ENCODE results near the gene TEX2. TPM values are rescaled to one million over a fixed set of nuclear protein-coding genes. Genes with fewer than 3 reads are reported as not detected.
"Not testable (repeated sequence)": the region's sequence is repeated elsewhere in the genome, so short reads cannot be mapped to it uniquely, and the experiment has no call there.

The TEX2 gene
- total and polyA plus RNA-seq, 7 experiments from 2014 or later, result 7.9 to 24.2 (median 14.4) TPM

DNA sequence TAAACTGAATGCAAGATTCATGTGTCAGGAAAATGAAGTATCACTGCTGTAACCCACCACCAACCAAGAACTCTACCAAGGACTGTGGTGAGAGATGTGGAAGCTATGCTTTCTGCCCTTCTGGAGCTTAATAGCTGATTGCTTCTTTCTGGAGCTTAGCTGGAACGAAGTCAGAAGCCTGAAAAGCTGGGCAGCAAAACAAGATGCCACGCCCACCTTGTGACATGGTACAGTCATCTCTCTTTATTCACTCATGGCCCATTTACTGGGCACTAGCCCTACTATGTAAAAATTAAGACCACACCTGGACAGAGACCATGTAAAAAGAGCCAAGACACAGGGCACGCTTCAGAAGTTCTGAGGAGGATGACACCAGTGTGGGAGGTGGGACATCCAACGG, 48.1 kb downstream of the TEX2 start:
- Histone ChIP-seq H3K27me3 (ENCODE audit: control insufficient read depth in 2 of 2, insufficient read depth in 2 of 2, low read length in 2 of 2) (no peaks in the 10 kb centered on the region), H3K4me1 (ENCODE audit: control insufficient read depth in 2 of 2, insufficient read depth in 2 of 2, low read length in 2 of 2) (peaks cover 0 to 7% of the 10 kb centered on the region in 2 donors), H3K27ac (ENCODE audit: low read depth, low read length) (no peak overlapping the region), H3K36me3 (ENCODE audit: control insufficient read depth in 2 of 3, insufficient read depth in 3 of 3, low read length in 3 of 3) (peaks cover 0 to 23% (median 0%) of the 10 kb centered on the region in 3 experiments), H3K9me3 (ENCODE audit: control insufficient read depth in 2 of 3, low read length in 3 of 3) (no peaks in the 10 kb centered on the region), H3K4me3 (ENCODE audit: low read length) (no peak overlapping the region)
- Mint-ChIP-seq H3K9me3 (peaks cover 0 to 4% (median 0%) of the 10 kb centered on the region in 11 donors), H3K4me3 (no peak overlapping the region), H3K4me1 (peaks cover 9 to 46% (median 42%) of the 10 kb centered on the region in 7 donors), H3K27ac (peak overlapping the region in 1 of 9 donors; percentile 30), H3K36me3 (peaks cover 6 to 26% (median 20%) of the 10 kb centered on the region in 5 donors), H3K27me3 (no peaks in the 10 kb centered on the region)
- intact Hi-C loops (cut with micrococcal nuclease), result no loop called here
- ATAC-seq (no peak), DNase-seq (no peak)
- CTCF ChIA-PET, result no interaction called here
- POLR2A ChIA-PET, result no interaction called here

DNA sequence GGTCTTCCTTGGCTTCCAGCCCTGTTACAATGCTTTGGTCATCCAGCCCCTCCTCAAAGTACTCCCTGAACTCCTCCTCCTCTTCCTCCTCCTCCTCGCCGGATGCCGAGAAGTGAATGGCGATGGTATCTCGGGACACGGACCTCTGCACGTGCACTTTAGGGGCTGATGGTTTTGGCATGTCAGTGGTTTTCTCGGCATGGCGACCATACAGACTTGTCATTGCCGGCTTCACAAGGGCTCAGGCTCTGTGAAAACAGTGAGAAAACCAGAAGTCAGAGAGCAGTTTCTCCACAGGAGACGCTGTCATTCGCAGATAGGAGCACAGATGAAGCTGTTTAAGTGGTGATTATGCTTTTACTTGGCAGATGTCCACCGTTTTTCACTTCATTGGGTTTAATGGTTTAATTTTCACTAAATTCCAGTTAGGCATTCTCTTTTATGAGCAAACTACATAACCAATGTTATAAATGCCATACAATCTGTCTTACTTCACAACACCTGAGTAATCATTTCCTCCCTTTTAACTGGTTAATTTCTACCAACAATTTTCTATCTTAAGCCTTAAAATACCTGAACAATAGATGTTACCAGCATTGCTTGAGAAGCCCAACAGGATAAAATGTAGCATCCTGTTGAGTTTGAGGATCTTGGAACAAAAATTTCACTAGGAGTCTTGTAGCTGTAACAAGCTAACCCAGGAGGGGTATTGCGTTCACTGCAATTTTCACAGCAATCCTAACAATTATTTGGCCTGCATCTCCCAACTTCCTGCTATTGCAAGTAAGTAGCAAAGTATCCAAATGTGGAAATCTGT, 48.9 kb downstream of the TEX2 start:
- Histone ChIP-seq H3K27me3 (ENCODE audit: control insufficient read depth in 2 of 2, insufficient read depth in 2 of 2, low read length in 2 of 2) (no peaks in the 10 kb centered on the region), H3K4me3 (ENCODE audit: low read length) (no peak overlapping the region), H3K9me3 (ENCODE audit: control insufficient read depth in 2 of 3, low read length in 3 of 3) (no peaks in the 10 kb centered on the region), H3K36me3 (ENCODE audit: control insufficient read depth in 2 of 3, insufficient read depth in 3 of 3, low read length in 3 of 3) (peaks cover 0 to 23% (median 0%) of the 10 kb centered on the region in 3 experiments), H3K4me1 (ENCODE audit: control insufficient read depth in 2 of 2, insufficient read depth in 2 of 2, low read length in 2 of 2) (peaks cover 0 to 7% of the 10 kb centered on the region in 2 donors), H3K27ac (ENCODE audit: low read depth, low read length) (no peak overlapping the region)
- Mint-ChIP-seq H3K4me3 (no peak overlapping the region), H3K27ac (no peak overlapping the region), H3K27me3 (no peaks in the 10 kb centered on the region), H3K36me3 (peaks cover 9 to 32% (median 20%) of the 10 kb centered on the region in 5 donors), H3K4me1 (peaks cover 9 to 47% (median 35%) of the 10 kb centered on the region in 7 donors), H3K9me3 (no peaks in the 10 kb centered on the region)
- CTCF ChIA-PET, result no interaction called here
- POLR2A ChIA-PET, result no interaction called here
- DNase-seq (no peak), ATAC-seq (no peak)
- intact Hi-C loops (cut with micrococcal nuclease), result no loop called here

GRCh38 chr17:64212122-64212521, 50.9 kb downstream of the TEX2 start:
- intact Hi-C loops (cut with micrococcal nuclease), result no loop called here
- H3K27ac Mint-ChIP-seq, result no peak overlapping the region

GRCh38 chr17:64209983-64210382, 53.1 kb downstream of the TEX2 start:
- intact Hi-C loops (cut with micrococcal nuclease), result no loop called here
- CTCF ChIA-PET, result no interaction called here
- no peak overlapping the region for H3K27ac ChIP-seq (ENCODE audit: low read depth, low read length)
- Mint-ChIP-seq H3K4me3 (no peak overlapping the region), H3K4me1 (peaks cover 5 to 41% (median 19%) of the 10 kb centered on the region in 7 donors), H3K36me3 (peaks cover 9 to 48% (median 20%) of the 10 kb centered on the region in 5 donors), H3K27me3 (no peaks in the 10 kb centered on the region), H3K27ac (no peak overlapping the region), H3K9me3 (no peaks in the 10 kb centered on the region)
- no peaks in the 10 kb centered on the region for H3K27me3 ChIP-seq (ENCODE audit: control insufficient read depth in 2 of 2, insufficient read depth in 2 of 2, low read length in 2 of 2)
- no peak overlapping the region for H3K4me3 ChIP-seq (ENCODE audit: low read length)
- ATAC-seq, result no peak
- no peak for DNase-seq
- no peaks in the 10 kb centered on the region for H3K9me3 ChIP-seq (ENCODE audit: control insufficient read depth in 2 of 3, low read length in 3 of 3)
- POLR2A ChIA-PET, result interaction anchor here (0.9 kb wide), 1 partner anchor 16 kb away, joined by 3 read pairs; no protein-coding TSS in a partner anchor
- H3K36me3 ChIP-seq (ENCODE audit: control insufficient read depth in 2 of 3, insufficient read depth in 3 of 3, low read length in 3 of 3), result peaks cover 0 to 23% (median 0%) of the 10 kb centered on the region in 3 experiments
- no peaks in the 10 kb centered on the region for H3K4me1 ChIP-seq (ENCODE audit: control insufficient read depth in 2 of 2, insufficient read depth in 2 of 2, low read length in 2 of 2)

More at GRCh38 chr17:64212122-64212521, 50.9 kb downstream of the TEX2 start:
- ATAC-seq (no peak), DNase-seq (no peak)
- H3K27me3 Mint-ChIP-seq, result no peaks in the 10 kb centered on the region
- POLR2A ChIA-PET, result interaction anchor here (0.9 to 1.6 kb wide), 2 partner anchors 9 to 32 kb away, joined by 3 to 4 read pairs; no protein-coding TSS in a partner anchor
- H3K36me3 Mint-ChIP-seq, result peaks cover 9 to 43% (median 20%) of the 10 kb centered on the region in 5 donors
- no peaks in the 10 kb centered on the region for H3K9me3 ChIP-seq (ENCODE audit: control insufficient read depth in 2 of 3, low read length in 3 of 3)
- peaks cover 5 to 40% (median 21%) of the 10 kb centered on the region in 7 donors for H3K4me1 Mint-ChIP-seq
- H3K27ac ChIP-seq (ENCODE audit: low read depth, low read length), result no peak overlapping the region
- CTCF ChIA-PET, result interaction anchor here (0.6 kb wide), 1 partner anchor 11 kb away, joined by 4 read pairs; no protein-coding TSS in a partner anchor
- H3K4me1 ChIP-seq (ENCODE audit: control insufficient read depth in 2 of 2, insufficient read depth in 2 of 2, low read length in 2 of 2), result no peaks in the 10 kb centered on the region
- no peaks in the 10 kb centered on the region for H3K9me3 Mint-ChIP-seq
- H3K4me3 ChIP-seq (ENCODE audit: low read length), result no peak overlapping the region
- no peaks in the 10 kb centered on the region for H3K27me3 ChIP-seq (ENCODE audit: control insufficient read depth in 2 of 2, insufficient read depth in 2 of 2, low read length in 2 of 2)
- H3K36me3 ChIP-seq (ENCODE audit: control insufficient read depth in 2 of 3, insufficient read depth in 3 of 3, low read length in 3 of 3), result peaks cover 0 to 23% (median 0%) of the 10 kb centered on the region in 3 experiments
- H3K4me3 Mint-ChIP-seq, result no peak overlapping the region

DNA sequence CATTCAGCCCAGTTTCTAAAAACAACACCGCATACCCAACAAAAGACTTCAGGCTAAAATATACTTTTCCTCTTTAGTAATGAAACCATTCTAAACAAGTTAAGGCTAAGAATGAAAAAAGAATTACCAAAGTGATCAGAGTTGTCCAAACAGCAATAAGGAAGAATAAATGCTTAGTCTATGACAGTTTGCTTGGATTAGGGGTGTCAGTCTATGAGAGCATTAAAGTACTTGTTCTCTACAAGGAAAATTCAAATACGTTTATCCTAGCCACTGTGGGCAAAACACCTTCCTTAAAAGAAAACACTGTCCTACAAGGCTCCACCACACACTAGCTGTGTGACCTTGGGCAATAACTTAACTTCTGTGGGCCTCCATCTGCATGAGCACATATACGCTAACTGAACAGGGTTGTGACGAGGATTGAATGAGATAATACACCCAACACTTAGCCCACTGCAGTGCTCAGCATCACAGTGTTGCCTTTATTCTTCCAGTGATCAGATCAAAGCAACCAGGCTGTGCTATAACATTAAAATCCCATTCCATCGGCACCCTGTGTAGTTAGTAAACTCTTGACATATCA, 53.6 kb downstream of the TEX2 start:
- no peak for DNase-seq
- H3K4me1 ChIP-seq (ENCODE audit: control insufficient read depth in 2 of 2, insufficient read depth in 2 of 2, low read length in 2 of 2), result no peaks in the 10 kb centered on the region
- Mint-ChIP-seq H3K9me3 (no peaks in the 10 kb centered on the region), H3K27me3 (no peaks in the 10 kb centered on the region), H3K4me1 (peaks cover 5 to 41% (median 20%) of the 10 kb centered on the region in 7 donors), H3K27ac (peak overlapping the region in 1 of 9 donors; percentile 11), H3K36me3 (peaks cover 9 to 48% (median 20%) of the 10 kb centered on the region in 5 donors), H3K4me3 (no peak overlapping the region)
- no peaks in the 10 kb centered on the region for H3K27me3 ChIP-seq (ENCODE audit: control insufficient read depth in 2 of 2, insufficient read depth in 2 of 2, low read length in 2 of 2)
- ChIA-PET CTCF (no interaction called here), POLR2A (interaction anchor here (0.9 kb wide), 1 partner anchor 16 kb away, joined by 3 read pairs; no protein-coding TSS in a partner anchor)
- H3K36me3 ChIP-seq (ENCODE audit: control insufficient read depth in 2 of 3, insufficient read depth in 3 of 3, low read length in 3 of 3), result peaks cover 0 to 23% (median 0%) of the 10 kb centered on the region in 3 experiments
- H3K4me3 ChIP-seq (ENCODE audit: low read length), result no peak overlapping the region
- ATAC-seq, result no peak
- no peak overlapping the region for H3K27ac ChIP-seq (ENCODE audit: low read depth, low read length)
- no peaks in the 10 kb centered on the region for H3K9me3 ChIP-seq (ENCODE audit: control insufficient read depth in 2 of 3, low read length in 3 of 3)
- intact Hi-C loops (cut with micrococcal nuclease), result no loop called here

- CTCF ChIA-PET, result interaction anchor here (0.6 kb wide), 1 partner anchor 95 kb away, joined by 4 read pairs; no protein-coding TSS in a partner anchor
- not testable (repeated sequence) for H3K4me3 Mint-ChIP-seq
- H3K36me3 Mint-ChIP-seq, result peaks cover 9 to 40% (median 19%) of the 10 kb centered on the region in 5 donors
These were observed 54.4 kb downstream of the TEX2 start for GRCh38 chr17:64208656-64209055.

More at GRCh38 chr17:64208656-64209055, 54.4 kb downstream of the TEX2 start:
- POLR2A ChIA-PET, result interaction anchor here (0.8 to 1.1 kb wide), 3 partner anchors 14 to 63 kb away, joined by 3 to 4 read pairs (median 4); no protein-coding TSS in a partner anchor
- H3K9me3 Mint-ChIP-seq; DNase-seq; H3K27ac Mint-ChIP-seq; H3K4me3 ChIP-seq (ENCODE audit: low read length); H3K27ac ChIP-seq (ENCODE audit: low read depth, low read length); ATAC-seq; H3K27me3 Mint-ChIP-seq; H3K4me1 ChIP-seq (ENCODE audit: control insufficient read depth in 2 of 2, insufficient read depth in 2 of 2, low read length in 2 of 2); H3K9me3 ChIP-seq (ENCODE audit: control insufficient read depth in 2 of 3, low read length in 3 of 3); H3K27me3 ChIP-seq (ENCODE audit: control insufficient read depth in 2 of 2, insufficient read depth in 2 of 2, low read length in 2 of 2); intact Hi-C loops (cut with micrococcal nuclease): not testable (repeated sequence)
- peaks cover 5 to 46% (median 20%) of the 10 kb centered on the region in 7 donors for H3K4me1 Mint-ChIP-seq
- peaks cover 0 to 19% (median 0%) of the 10 kb centered on the region in 3 experiments for H3K36me3 ChIP-seq (ENCODE audit: control insufficient read depth in 2 of 3, insufficient read depth in 3 of 3, low read length in 3 of 3)

Measured in naive thymus-derived CD4-positive, alpha-beta T cell (primary cell).